ENCODE measurements around the gene CHKB. TPM values are rescaled to one million over a fixed set of nuclear protein-coding genes. Genes with fewer than 3 reads are reported as not detected.
A peak's percentile ranks its signal among the peaks of the same experiment; 100 is the strongest.
"Not testable (repeated sequence)": the region's sequence is repeated elsewhere in the genome, so short reads cannot be mapped to it uniquely, and the experiment has no call there.

The CHKB gene
- 14.3 and 18.6 TPM in 2 replicates for total RNA-seq (2014; rRNA removed; shearing (Covaris generic))

GRCh38 chr22:50582493-50583293 lies at the start of gene CHKB:
Gene CHKB, minus strand, starts transcription at chr22:50582849. Its CDS starts 68 bp downstream, at chr22:50582781.
- peak; percentile 94 for DNase-seq (ENCODE audit: low read depth)

GRCh38 chr22:50630376-50630775 lies 47.7 kb upstream of the CHKB start:
- DNase-seq (ENCODE audit: low read depth), result peak; percentile 78

GRCh38 chr22:50628543-50629134 lies 46.0 kb upstream of the CHKB start:
- DNase-seq (ENCODE audit: low read depth), result no peak

GRCh38 chr22:50627642-50628542 lies 45.2 kb upstream of the CHKB start, which contains the start of gene ARSA:
Gene ARSA, minus strand, starts transcription at chr22:50628152. Its CDS starts 373 bp downstream, at chr22:50627779.
- DNase-seq (ENCODE audit: low read depth), result peak; percentile 76

GRCh38 chr22:50626850-50627641 lies 44.4 kb upstream of the CHKB start:
- DNase-seq (ENCODE audit: low read depth), result no peak

- DNase-seq (ENCODE audit: low read depth), result no peak
These were observed 43.7 kb upstream of the CHKB start for GRCh38 chr22:50626314-50626849.

- no peak for DNase-seq (ENCODE audit: low read depth)
These were observed 43.1 kb upstream of the CHKB start for GRCh38 chr22:50625568-50626313.

- DNase-seq (ENCODE audit: low read depth), result no peak
These were observed 42.5 kb upstream of the CHKB start for GRCh38 chr22:50625131-50625567.

GRCh38 chr22:50624347-50625130 lies 41.9 kb upstream of the CHKB start:
- DNase-seq (ENCODE audit: low read depth), result no peak

GRCh38 chr22:50622723-50623327 lies 40.2 kb upstream of the CHKB start:
- no peak for DNase-seq (ENCODE audit: low read depth)

GRCh38 chr22:50621948-50622722 lies 39.5 kb upstream of the CHKB start:
- DNase-seq (ENCODE audit: low read depth), result no peak

- no peak for DNase-seq (ENCODE audit: low read depth)
These were observed 38.8 kb upstream of the CHKB start for GRCh38 chr22:50621356-50621880.

- no peak for DNase-seq (ENCODE audit: low read depth)
These were observed 38.1 kb upstream of the CHKB start for GRCh38 chr22:50620593-50621355.

- not testable (repeated sequence) for DNase-seq (ENCODE audit: low read depth)
These were observed 31.6 kb upstream of the CHKB start for GRCh38 chr22:50614296-50614695.

GRCh38 chr22:50613291-50613981 lies 30.8 kb upstream of the CHKB start:
- DNase-seq (ENCODE audit: low read depth), result no peak

GRCh38 chr22:50612528-50613221 lies 30.0 kb upstream of the CHKB start:
- DNase-seq (ENCODE audit: low read depth), result no peak
